Caco-2 (cell line): ENCODE results near the gene KIF2C. TPM values are rescaled to one million over a fixed set of nuclear protein-coding genes. Genes with fewer than 3 reads are reported as not detected.

Experiments
- BruUV-seq: library from RNA; stranded (reverse); fragments of 400-500 nt; replicated peaks from 2 replicates; lab custom pipeline; 2021; lab: Mats Ljungman, UMichigan
- CTCF ChIA-PET: fragments of 300-600 bp; sonication (Branson Sonifier 250); formaldehyde crosslinking; loops from one replicate; lab custom pipeline; 2022; ENCODE audit warnings: antibody characterized with exemption; lab: Charles Lee
- POLR2A ChIA-PET: fragments of 300-600 bp; sonication (Branson Sonifier 250); formaldehyde crosslinking; loops from one replicate; lab custom pipeline; 2022; ENCODE audit warnings: antibody characterized with exemption; lab: Charles Lee
- DNase-seq, 2 experiments: peaks; one replicate each; pipeline versions ENCODE4 v3.0.0 to v3.0.0-alpha.2; 2020 to 2022
- H3K27me3 ChIP-seq: replicated peaks from 2 replicates; pipeline ENCODE4 v1.6.0; 2011; ENCODE audit warnings: low read length; ENCODE audit not compliant: control insufficient read depth, insufficient read depth
- H3K36me3 ChIP-seq: 2 replicates; pipeline ENCODE4 v1.5.1; 2011; ENCODE audit warnings: low read length; ENCODE audit not compliant: control insufficient read depth, insufficient read depth
- H3K4me1 ChIP-seq: fragments of 250-450 bp; sonication (Bioruptor Pico); 2 replicates; pipeline ENCODE4 v1.5.1; 2020; ENCODE audit warnings: mild to moderate bottlenecking
- H3K4me3 ChIP-seq: 2 replicates; pipeline ENCODE4 v1.5.1; 2011; ENCODE audit warnings: low read depth, mild to moderate bottlenecking, control low read depth, low read length
- H3K9me3 ChIP-seq: fragments of 250-450 bp; sonication (Bioruptor Pico); 2 replicates; pipeline ENCODE4 v1.5.1; 2020; ENCODE audit warnings: mild to moderate bottlenecking, moderate library complexity
- H3K27ac Mint-ChIP-seq: one replicate; pipeline ENCODE4 v1.8.0; 2022; ENCODE audit warnings: mixed read lengths; ENCODE audit not compliant: unreplicated experiment
- H3K27me3 Mint-ChIP-seq: one replicate; pipeline ENCODE4 v1.8.0; 2022; ENCODE audit warnings: mixed read lengths; ENCODE audit not compliant: insufficient read depth, unreplicated experiment
- H3K36me3 Mint-ChIP-seq: one replicate; pipeline ENCODE4 v1.8.0; 2022; ENCODE audit warnings: mild to moderate bottlenecking, mixed read lengths; ENCODE audit not compliant: insufficient read depth, unreplicated experiment
- H3K4me1 Mint-ChIP-seq: one replicate; pipeline ENCODE4 v1.8.0; 2022; ENCODE audit warnings: low read depth, mixed read lengths; ENCODE audit not compliant: unreplicated experiment
- H3K4me3 Mint-ChIP-seq: one replicate; pipeline ENCODE4 v1.8.0; 2022; ENCODE audit warnings: mild to moderate bottlenecking, moderate library complexity, mixed read lengths; ENCODE audit not compliant: unreplicated experiment
- H3K9me3 Mint-ChIP-seq: one replicate; pipeline ENCODE4 v1.8.0; 2022; ENCODE audit warnings: mixed read lengths; ENCODE audit not compliant: unreplicated experiment
- intact Hi-C: fragments of 100-400 bp; cut with micrococcal nuclease; formaldehyde crosslinking; loops from one replicate; pipeline ENCODE4 v1.10.0; 2022; ENCODE audit not compliant: unreplicated experiment
- total RNA-seq: library from RNA; stranded (reverse); gene quantifications from 2 replicates; pipeline ENCODE4 v1.2.3, GENCODE V29; 2022
- TF ChIP-seq, protein P1 (sequence below), 2 experiments: fragments of 200-600 bp in 1 of 2; IDR thresholded peaks; 1 replicate in 1 of 2; 2 replicates in 1 of 2; pipeline versions ENCODE4 v1.5.1 to v1.8.0; 2011 to 2022; ENCODE audit warnings: antibody characterized with exemption in 1 of 2, control low read depth in 1 of 2, inconsistent platforms in 1 of 2, low read depth in 1 of 2, low read length in 1 of 2, mild to moderate bottlenecking in 1 of 2, moderate library complexity in 1 of 2; ENCODE audit not compliant: insufficient read depth in 1 of 2, severe bottlenecking in 1 of 2, unreplicated experiment in 1 of 2

Gene KIF2C
- total RNA-seq, 1 experiment from 2014 or later = 61.0 TPM

DNA sequence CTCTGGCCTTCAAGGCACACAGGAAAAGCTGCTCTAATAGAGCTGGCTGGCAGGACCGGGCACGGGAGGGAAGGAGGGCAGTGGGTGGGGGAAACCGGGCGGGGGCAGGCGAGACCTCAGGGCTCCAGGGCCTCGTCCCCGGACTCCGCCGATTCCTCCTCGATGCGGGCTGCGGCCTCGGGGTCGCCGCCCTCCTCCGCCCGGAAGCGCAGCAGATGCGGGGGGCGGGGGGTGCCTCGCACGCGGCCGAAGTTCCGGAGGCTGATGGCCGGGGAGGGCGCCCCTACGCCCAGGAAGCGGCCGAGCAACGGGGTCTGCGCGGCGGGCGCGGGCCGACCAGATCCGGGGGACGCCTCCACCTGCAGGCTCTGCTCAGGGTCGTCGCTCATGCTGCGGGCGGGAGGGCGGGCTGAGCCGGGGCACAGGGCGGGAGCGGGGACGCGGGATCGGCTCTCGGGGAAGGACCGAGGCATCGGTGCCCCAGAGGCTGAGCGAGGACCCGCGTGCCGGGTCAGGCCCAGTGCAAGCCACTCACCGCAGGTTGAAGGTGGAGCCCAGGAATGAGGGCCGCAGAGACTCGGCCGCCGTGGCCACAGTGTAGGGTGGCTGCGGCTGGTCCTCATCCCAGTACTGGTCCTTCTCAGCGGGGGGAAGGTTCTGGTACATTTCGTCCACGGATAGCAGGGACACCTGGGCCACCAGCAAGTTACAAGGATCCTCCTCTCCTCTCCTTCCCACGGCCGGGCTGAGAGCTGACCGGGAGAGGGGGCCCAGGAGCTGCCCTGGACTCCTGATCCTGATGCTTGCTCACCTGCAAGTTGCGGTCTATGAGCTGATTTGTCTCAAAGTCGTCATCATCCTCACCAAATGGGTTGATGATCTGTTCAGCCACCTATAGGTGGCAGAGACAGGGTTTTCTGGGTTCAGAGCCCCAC, 44.7 kb downstream of the KIF2C start:
- TF ChIP-seq, protein P1, sequence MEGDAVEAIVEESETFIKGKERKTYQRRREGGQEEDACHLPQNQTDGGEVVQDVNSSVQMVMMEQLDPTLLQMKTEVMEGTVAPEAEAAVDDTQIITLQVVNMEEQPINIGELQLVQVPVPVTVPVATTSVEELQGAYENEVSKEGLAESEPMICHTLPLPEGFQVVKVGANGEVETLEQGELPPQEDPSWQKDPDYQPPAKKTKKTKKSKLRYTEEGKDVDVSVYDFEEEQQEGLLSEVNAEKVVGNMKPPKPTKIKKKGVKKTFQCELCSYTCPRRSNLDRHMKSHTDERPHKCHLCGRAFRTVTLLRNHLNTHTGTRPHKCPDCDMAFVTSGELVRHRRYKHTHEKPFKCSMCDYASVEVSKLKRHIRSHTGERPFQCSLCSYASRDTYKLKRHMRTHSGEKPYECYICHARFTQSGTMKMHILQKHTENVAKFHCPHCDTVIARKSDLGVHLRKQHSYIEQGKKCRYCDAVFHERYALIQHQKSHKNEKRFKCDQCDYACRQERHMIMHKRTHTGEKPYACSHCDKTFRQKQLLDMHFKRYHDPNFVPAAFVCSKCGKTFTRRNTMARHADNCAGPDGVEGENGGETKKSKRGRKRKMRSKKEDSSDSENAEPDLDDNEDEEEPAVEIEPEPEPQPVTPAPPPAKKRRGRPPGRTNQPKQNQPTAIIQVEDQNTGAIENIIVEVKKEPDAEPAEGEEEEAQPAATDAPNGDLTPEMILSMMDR (IDR thresholded peaks at IDR 0.05; ENCODE audit: insufficient read depth in 1 of 2, low read depth in 1 of 2, low read length in 1 of 2, severe bottlenecking in 1 of 2, unreplicated experiment in 1 of 2) = no peak
- DNase-seq = no peak
- Mint-ChIP-seq H3K36me3 (peaks cover 36% of the 10 kb centered on the region), H3K27ac (no peak overlapping the region), H3K4me1 (no peaks in the 10 kb centered on the region), H3K4me3 (no peak overlapping the region), H3K9me3 (no peaks in the 10 kb centered on the region), H3K27me3 (no peaks in the 10 kb centered on the region)
- Histone ChIP-seq H3K27me3 (no peaks in the 10 kb centered on the region), H3K4me1 (no peaks in the 10 kb centered on the region), H3K36me3 (no peaks in the 10 kb centered on the region), H3K4me3 (no peak overlapping the region), H3K9me3 (no peaks in the 10 kb centered on the region)
- intact Hi-C loops = no loop called here
- BruUV-seq = no TSS peak
- ChIA-PET POLR2A (no interaction called here), CTCF (interaction anchor here (0.7 kb wide), 1 partner anchor 132 kb away, joined by 3 read pairs; no protein-coding TSS in a partner anchor)

DNA sequence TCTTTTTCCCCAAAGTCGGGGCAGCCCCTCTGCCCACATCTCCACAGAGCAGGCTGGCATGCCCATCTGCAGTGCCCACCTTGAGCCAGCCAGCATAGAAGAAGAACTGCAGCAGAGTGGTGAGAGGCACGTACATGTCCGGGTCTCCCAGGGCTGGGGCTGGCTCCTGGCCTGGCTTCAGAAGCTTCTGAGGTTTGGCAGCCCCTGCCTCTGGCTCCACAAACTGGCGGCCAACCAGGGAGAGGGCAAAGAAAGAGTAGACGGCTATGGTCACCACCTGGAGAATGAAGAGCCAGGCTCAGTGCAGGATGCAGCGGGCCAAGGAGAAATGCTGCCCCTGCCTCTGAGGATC, 45.4 kb downstream of the KIF2C start:
- no TSS peak for BruUV-seq
- Mint-ChIP-seq H3K4me3 (no peak overlapping the region), H3K4me1 (no peaks in the 10 kb centered on the region), H3K27ac (no peak overlapping the region), H3K9me3 (no peaks in the 10 kb centered on the region), H3K27me3 (no peaks in the 10 kb centered on the region), H3K36me3 (peaks cover 30% of the 10 kb centered on the region)
- Histone ChIP-seq H3K9me3 (no peaks in the 10 kb centered on the region), H3K4me3 (no peak overlapping the region), H3K27me3 (no peaks in the 10 kb centered on the region), H3K36me3 (no peaks in the 10 kb centered on the region), H3K4me1 (no peaks in the 10 kb centered on the region)
- intact Hi-C loops = no loop called here
- TF ChIP-seq, protein P1 (IDR thresholded peaks at IDR 0.05; ENCODE audit: insufficient read depth in 1 of 2, low read depth in 1 of 2, low read length in 1 of 2, severe bottlenecking in 1 of 2, unreplicated experiment in 1 of 2) = no peak
- CTCF ChIA-PET = interaction anchor here (0.7 kb wide), 1 partner anchor 132 kb away, joined by 3 read pairs; no protein-coding TSS in a partner anchor
- no peak for DNase-seq
- POLR2A ChIA-PET = no interaction called here

DNA sequence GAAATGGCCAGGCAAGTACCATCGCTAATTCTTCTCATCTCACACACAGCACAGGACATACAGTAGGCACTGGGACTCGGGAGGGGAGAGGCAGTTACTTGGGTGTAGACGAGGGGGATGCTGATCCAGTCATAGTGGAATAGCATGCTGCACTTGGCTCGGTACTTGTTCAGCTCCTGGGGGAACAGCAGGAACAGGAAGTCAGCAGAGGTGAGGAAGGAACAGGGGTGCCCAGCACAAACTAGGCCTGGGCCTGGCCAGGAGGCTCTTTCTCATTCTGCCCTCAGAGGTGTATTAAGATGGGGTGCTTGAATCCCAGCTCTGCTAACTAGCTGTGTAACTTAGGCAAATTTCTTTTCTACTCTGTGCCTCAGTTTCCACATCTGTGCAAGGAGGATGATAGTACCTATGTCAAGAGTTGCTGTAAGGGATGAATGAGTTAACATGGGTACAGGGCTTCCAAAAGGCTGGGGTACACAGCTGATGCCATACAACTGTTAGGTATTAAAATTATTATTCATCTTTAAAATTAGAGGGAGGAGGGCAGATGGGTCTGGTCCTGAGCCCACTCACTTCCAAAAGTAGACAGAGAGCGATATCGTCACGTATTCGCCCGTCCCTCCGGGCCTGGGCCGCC, 46.0 kb downstream of the KIF2C start:
- no TSS peak for BruUV-seq
- CTCF ChIA-PET = no interaction called here
- no peak overlapping the region for H3K27ac Mint-ChIP-seq
- H3K4me3 ChIP-seq = no peak overlapping the region
- H3K4me1 ChIP-seq = no peaks in the 10 kb centered on the region
- H3K4me3 Mint-ChIP-seq = no peak overlapping the region
- TF ChIP-seq, protein P1 (IDR thresholded peaks at IDR 0.05; ENCODE audit: insufficient read depth in 1 of 2, low read depth in 1 of 2, low read length in 1 of 2, severe bottlenecking in 1 of 2, unreplicated experiment in 1 of 2) = no peak
- peaks cover 24% of the 10 kb centered on the region for H3K36me3 Mint-ChIP-seq
- no peaks in the 10 kb centered on the region for H3K4me1 Mint-ChIP-seq
- no peak for DNase-seq
- no peaks in the 10 kb centered on the region for H3K36me3 ChIP-seq
- no peaks in the 10 kb centered on the region for H3K9me3 Mint-ChIP-seq
- H3K27me3 Mint-ChIP-seq = no peaks in the 10 kb centered on the region
- H3K9me3 ChIP-seq = no peaks in the 10 kb centered on the region
- no peaks in the 10 kb centered on the region for H3K27me3 ChIP-seq
- POLR2A ChIA-PET = no interaction called here
- intact Hi-C loops = no loop called here
